ENCODE results near the gene ZNF41.
"Not testable (repeated sequence)": the region's sequence is repeated elsewhere in the genome, so short reads cannot be mapped to it uniquely, and the experiment has no call there.

Gene ZNF41

DNA sequence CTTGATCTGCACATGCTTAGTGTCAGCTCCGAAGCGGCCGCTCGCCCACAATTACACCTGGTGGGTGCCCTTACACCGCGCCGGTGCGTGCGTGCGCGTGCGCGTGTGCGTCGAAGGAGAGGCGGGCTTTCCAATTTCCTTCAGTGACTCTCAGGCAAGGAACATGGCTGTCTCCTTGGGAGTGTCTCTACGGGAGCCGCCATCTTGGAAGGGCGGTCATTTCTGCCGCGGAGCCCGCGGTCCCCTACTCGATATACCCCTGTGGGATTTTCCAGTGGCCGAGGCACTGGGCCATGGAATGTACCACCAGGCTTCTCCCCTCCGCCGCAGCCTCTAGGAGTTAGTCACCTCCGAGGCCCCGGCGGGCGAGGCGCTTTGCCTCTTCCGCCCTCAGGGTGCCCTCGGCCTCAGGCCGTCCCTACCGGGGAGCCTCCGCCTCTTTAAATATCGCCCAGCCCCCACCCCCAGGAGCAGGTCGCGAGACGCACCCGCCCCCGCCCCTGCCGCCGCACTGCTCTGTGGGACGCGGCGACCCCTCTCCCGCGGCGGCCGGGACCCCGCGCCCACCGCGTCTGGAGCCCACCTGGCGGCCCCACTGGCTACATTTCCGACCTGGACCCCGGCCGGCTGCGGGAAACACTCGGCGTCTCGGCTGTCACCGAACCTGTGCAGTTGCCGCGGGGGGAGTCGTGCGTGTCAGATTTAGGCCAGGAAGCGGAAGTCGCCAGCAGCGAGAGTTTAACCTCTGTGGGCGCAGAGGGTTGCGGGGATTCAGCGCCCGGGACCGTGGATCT lies at the start of gene ZNF41:
ZNF41 (minus strand) TSS at position 711 of the 794 bp plus-strand sequence. CDS start 15,741 bp downstream, outside the sequence.
- DNase-seq, result peak; percentile 75

DNA sequence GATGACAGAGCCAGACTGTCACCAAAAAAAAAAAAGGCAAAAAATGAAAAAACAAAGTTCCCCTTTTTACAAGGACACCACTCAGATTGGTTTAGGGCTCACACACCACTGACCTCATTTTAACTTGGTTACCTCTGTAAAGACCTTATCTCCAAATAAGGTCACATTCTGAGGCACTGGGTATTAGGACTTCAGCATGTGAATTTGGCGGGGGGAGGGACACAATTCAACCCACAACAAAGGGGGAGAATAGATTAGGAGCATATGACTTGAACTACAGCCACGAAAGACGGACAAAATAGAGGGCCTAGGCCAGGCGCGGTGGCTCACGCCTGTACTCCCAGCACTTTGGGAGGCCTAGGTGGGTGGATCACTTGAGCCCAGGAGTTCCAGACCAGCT lies 47.0 kb upstream of the ZNF41 start:
- DNase-seq, result no peak

DNA sequence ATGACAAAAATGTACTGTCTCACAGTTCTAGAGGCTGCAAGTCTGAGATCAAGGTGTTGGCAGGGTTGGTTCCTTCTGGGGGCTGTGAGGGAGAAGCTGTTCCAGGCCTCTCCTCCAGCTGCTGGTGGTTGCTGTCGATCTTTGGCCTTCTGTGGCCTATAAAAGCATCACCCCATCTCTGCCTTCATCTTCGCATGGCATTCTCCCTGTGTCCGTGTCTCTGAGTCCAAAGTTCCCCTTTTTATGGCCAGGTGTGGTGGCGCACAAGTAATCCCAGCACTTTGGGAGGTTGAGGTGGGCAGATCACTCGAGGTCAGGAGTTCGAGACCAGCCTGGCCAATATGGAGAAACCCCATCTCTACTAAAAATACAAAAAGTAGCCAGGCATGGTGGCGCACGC lies 46.5 kb upstream of the ZNF41 start:
- DNase-seq, result no peak

DNA sequence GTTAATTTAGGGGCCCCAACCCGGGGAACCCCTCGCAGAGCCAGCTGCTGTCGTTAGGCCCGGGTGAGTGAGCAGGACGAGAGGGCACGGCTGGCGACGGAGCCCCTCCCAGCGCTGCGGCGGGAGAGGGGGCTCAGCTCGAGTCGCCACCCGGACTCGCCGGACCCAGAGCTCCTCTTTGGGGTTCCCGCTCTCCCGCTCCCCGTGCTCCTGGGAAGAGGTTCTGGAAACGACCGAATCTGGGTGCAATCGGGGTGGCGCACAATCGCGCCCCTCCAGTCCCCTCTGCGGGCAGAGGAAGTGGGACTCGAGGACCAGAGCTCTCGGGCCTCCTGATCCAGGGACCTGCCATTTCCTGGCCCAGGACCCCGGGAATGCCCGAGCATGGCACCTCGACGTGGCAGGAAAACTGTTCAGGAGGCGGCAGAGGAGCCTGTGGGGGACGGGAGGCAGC lies 40.7 kb upstream of the ZNF41 start:
- no peak for DNase-seq

DNA sequence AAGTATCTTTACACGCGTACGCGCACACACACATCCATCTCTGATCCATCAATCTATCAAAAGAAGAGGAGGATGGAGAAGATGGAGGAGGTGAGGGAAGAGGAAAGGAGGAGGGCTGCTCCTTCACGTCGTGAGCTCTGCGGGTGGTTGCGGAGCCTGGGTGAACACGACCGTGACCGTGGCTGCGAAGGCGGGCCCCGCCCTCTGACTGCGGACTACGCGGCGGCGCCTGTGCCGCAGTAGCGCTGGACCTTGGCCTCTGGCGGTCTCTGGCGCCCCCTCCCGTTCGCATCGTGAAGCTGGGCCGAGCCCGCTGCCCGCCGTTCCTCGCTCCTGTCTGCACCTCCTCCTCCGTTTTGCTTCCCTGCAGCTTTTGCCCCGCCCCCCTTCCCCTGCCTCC lies 40.3 kb upstream of the ZNF41 start:
- peak; percentile 57 for DNase-seq

DNA sequence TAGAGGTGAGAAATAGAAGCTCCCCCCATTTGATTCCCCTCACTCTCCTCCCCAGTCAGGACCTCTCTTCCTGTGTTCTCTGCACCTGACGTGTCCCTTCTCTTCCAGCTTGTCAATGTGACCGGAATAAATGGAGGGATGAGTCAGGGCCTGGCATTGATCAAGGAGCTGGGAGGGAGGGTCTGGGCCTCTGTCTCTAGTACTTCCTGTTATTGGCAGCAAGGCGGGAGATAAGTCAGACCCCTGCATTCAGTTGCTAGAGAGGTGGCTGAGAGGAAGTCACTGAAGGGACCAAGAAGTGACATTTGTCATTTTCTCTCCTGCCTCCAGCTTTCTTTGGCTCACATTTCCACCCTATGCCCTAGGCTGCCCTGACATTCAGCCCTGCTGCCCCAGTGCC lies 35.1 kb upstream of the ZNF41 start:
- DNase-seq, result no peak

DNA sequence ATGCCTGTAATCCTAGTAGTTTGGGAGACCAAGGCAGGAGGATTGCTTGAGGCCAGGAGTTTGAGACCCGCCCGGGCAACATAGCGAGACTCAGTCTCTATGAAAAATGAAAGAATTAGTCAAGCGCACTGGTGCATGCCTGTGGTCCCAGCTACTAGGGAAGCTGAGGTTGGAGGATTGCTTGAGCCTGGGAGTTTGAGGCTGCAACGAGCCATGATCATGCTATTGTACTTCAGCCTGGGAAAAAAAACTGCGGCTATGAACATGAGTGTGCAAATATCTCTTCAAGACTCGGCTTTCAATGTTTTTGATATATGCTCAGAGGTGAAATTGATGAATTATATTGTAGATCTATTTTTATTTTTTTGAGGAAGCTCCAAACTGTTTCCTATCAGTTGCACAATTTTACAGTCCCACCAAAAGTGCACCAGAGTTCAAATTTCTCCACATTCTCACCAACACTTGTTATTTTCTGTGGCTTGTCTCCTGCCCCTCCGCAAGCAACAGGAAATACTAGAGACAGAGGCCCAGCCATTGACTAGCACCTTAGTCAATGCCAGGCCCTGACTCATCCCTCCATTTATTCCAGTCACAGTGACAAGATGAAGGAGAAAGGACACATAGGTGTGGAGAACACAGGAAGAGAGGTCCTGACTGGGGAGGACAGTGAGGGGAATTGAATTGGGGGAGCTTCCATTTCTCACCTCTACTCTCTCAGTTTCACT lies 33.1 kb upstream of the ZNF41 start:
- no peak for DNase-seq

DNA sequence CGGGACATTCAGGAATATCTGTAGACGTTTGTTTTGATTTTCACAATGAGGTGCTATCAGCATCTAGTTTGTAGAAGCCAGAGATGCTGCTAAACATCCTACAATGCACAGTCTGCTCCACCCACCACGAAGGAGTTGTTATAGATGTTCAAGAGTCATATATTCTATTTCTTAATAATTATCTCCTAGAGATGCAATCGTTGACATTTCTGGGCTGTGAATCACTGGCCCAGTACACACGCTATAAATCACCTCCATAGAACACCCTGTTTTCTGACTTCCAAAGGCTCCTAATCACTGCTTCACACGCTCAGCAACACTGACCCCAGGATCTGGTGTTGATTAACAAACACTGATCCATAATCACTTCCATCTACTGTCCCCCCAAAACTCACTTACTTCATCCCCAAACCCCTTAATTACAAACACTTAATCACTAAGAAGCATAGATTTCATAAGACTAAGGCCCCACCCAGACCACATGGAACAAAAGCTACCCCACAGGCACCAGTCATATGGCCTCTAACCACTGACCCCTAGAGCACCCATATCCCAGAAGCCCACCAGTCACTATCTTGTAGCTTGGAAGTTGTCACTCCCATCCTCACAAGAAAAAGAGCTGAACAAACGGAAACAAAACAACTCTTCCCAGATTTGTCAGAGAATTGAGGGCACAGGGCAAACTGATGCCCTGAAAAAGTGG lies 31.7 kb upstream of the ZNF41 start:
- DNase-seq, result no peak

DNA sequence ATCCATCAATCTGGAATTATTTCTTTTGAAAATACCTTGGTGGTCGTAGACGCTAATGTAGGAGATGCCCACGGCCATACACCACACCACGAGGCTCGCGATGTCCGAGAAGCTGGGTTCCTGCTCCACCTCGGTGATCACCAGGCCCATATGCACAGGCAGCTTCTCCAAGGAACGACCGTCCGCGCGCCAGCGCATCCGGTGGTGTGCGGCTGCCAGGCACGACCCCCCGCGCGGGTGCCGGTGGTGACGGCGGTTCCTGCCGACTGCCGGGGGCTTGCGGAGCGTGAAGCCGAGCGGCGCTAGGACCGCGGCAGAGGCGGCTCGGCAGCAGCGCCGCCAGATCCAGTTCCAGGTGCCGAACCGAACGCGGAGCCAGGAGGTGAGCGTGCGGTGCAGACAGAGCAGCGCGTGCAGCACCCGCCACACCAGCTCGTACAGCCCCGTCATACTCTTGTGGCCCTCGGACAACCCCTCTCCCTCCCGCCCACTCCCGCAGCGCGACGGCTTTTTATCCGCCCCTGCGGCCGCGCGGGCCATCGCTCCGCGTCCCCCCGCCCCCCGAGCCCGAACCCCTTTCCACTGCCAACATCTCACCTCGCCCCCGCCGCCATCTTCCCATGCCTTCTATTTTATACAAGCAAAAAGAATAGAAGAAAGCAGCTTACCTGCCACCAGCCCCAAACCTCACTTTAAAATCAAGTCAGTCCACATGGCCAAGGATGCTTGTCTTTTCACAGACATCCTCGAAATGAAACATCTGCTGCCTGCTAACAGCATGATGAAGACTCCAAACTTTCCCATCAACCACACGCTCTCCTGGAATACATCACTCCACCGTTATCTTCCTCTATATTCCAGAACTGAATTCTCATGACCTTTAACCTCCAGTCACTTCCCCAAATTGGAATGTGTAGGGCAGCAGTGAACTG lies 30.3 kb upstream of the ZNF41 start:
- DNase-seq, result not testable (repeated sequence)

DNA sequence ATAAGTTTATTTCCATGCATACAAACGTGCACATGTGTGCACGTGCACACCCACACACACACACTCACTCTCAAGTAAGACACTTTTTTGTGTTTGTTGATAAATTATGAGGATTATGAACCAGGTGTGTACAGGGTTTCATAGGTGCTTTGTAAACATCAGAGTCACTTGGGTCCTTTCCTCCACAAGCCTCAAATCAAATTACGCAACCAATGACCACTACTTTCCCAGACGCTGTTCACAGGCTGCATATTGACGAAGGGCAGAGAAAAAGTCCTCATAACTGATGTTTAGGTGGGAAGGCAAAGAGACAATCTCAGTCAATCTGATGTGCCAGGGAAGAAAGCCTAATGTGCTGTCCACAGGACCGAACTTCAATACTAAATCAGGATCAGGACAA lies 29.4 kb upstream of the ZNF41 start:
- not testable (repeated sequence) for DNase-seq

DNA sequence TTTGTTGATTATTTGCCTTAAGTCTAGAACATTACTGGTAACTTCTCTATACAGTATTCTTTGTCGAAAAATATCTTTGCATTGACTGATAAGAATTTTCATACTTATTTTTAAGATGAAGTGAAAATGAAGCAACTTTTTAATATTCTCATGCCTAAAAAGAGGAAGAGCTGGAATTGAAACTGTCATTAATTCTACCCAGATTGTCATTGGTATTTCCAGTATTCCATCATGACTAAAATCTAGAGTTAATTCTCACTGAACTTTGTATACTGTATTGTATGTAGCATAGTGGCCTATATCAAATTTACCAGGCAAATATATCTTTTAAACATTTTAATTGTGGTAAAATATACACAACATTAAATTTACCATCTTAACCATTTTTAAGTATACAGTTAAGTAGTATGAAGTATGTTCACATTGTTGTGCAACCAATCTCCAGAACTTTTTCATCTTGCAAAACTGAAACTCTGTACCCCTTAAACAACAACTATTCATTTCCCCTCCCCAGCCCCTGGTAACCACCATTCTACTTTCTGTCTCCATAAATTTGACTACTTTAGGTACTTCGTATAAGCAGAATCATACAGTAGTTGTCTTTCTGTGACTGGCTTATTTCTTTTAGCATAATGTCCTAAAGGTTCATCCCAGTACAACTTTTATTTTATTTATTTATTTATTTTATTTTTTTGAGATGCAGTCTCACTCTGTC lies 24.3 kb upstream of the ZNF41 start:
- no peak for DNase-seq

DNA sequence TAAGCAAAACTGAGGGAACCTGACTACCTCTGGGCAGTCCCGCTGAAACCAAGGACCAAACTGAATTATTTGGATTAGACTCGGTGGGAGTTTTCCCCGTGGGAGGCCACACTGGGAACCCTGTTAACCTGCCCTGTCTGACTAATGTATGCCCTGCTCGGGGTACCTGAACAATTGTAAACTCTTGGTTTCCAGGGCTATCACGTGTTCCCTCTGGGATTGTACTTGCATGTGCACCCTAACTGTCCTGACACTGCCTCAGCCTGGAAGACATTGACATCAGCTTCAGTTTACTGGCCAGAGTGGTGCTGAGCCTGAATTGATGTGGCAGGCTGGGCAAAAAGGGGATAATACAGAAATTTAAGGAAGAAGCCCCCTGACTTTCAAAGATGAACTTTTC lies 20.1 kb upstream of the ZNF41 start:
- no peak for DNase-seq

DNA sequence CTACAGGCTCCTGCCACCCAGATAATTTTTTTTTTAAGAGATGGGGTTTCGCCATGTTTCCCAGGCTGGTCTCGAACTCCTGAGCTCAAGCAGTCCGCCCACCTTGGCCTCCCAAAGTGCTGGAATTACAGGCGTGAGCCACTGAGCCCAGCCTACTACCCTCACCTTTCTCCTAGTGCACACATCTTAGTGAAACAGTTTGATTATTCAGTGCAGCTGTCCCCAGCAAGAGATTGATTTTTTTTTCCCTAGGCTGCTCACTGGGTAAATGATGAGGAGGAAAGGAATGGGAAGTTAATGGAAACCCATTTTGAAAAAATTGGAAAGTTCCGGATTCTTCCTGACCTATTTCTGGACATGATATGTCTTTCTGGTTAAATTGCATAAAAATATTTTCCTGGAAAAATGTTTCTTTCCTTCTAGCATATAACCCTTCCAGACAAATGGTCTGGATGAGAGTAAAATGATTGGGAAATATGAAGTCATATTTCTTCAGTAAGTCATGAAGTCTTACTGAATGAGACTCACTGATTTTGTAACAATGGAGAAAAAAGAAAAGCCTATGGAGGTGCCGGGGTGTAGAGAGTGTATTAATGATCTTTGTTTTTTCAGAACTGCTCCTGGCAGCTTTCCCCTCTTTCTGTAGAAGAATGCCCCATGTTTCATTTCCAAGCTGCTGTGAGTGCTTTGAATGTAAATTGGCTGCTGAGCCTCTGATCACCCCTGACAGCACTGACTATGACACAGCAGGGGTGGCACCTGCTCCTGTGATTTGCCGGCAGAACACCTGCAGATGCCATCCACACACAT lies 19.5 kb upstream of the ZNF41 start:
- DNase-seq, result no peak

DNA sequence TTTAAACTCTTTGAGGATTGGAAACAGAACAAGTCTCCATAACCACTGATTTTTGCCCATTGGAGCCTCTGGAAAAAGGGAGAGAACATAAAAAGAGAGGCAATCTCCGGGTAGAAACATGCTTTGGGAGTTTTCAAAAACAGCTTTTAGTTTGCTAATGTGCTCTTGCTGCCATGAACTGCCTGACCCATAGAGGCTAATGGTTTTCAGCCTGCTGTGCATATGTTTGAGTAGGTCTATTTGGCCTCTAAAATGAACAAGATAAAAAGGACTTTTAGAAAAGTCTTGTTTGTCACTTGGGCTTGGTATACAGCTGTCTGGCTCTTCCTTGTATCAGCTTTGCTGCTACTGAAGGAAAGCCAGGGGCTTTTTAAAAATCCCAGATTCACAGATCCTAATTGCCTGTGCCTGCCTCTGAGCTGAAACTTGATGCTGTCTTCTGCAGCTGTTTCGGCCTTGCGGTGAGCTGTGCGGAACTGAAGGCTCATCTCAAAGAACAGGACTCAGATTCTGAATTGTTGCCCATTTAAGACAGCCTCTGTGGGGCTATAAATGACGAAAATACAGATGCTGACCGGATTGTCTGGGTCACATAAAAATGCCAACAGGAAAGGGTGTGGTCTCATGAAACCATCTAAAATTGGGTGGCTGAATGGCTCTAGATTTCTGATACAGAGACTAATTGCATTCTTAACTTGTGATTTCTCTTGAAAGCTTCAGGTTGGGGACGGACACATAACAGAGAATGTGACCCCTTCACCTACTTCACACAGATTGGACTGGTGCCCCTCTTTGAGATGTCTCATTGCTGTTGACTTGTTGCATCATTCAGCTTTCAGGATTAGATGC lies 18.4 kb upstream of the ZNF41 start:
- no peak for DNase-seq

DNA sequence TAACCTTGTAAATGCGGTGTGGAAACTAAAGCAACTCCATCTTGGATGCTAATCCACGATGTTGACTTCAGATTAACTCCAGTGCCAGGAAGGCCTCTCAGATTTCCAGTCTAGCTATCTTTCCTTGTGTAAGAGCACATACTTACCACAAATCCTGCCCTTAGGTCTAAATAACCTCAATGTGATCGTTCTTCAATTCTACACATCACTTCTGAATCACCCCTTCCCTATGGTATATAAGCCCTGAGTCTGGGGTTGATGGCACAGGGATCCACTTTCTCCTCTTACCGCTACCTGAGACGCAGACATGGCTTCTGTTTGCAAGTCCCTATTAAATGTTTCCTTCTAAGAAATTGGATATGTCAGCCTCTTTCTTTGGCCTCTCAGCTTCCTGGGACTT lies 17.5 kb upstream of the ZNF41 start:
- no peak for DNase-seq

DNA sequence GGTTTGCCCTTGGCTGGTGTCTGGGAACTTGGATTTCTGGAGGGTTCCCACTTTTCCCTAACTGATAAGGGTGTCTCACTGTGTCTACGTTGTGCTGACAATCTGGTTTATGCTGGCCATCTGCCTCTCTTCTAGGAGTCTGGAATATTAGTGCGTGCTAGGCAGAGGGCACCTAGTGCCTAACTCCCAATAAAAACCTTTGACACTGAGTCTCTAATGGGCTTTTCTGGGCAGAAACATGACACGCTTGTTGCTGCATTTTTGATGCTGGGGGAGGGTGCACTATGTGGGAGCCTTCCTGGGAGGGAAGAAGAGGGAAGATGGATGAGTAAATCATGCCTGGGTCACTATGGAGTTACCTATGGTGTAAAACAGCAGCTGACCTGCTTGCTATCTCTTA lies 16.3 kb upstream of the ZNF41 start:
- DNase-seq, result no peak

DNA sequence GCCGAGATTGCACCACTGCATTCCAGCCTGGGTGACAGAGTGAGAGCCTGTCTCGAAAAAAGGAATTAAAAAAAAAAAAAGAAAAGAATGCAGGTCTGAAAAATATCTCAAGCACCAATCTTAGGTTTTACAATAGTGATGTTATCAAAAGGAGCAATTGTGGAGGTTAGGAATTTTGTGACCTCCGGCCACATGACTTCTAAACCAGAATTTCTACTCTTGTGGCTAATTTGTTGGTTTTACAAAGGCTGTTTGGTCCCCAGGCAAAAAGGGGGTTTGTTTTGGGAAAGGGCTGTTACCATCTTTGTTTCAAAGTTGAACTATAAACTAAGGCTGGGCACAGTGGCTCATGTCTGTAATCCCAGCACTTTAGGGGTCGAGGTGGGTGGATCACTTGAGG lies 15.4 kb upstream of the ZNF41 start:
- DNase-seq, result no peak

DNA sequence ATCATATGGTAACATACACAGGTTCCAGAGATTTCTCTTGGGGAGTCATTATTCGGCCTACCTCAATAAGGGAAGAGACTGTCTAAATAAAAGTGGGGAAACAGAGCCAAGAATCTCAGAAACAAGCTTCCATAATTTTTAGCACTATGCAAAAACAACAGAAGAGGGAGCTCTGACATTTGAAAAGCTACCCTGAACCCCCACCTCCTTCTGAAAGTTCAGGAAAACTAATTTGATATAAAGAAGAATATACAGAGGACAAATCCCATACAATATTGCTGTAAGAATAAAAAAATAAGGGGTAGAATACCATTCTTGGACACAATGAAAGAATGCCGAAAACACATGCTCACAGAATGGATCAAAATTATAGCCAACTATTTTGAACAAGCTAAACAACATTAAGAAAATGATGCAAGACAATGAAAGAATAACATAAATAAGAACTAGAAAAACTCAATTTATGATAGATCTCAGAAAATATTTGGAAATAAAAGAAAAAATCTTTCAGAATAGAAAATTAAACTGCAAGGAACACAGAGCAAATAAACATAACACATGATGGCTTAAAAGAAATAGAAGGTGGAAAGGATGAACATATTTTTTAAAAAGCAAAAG lies 14.4 kb upstream of the ZNF41 start:
- DNase-seq, result no peak

DNA sequence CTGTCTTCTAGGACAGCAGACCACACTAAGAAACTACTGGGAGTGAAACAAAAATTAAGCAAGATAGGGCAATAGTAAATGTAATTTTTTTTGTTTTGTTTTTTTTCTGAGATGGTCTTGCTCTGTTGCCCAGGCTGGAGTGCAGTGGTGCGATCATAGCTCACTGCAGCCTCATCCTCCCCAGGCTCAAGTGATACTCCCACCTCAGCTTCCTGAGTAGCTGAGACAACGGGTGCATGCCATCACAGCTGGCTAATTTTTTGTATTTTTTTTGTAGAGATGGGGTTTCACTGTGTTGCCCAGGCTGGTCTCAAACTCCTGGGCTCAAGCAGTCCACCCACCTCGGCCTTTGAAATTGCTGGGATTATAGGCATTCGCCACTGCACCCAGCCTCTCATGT lies 9.1 kb upstream of the ZNF41 start:
- DNase-seq, result not testable (repeated sequence)
